SK-N-SH (cell line): ENCODE measurements around the gene RAB3D.

Source experiments
- EZH2phosphoT487 ChIP-seq: fragments of 200-600 bp; sonication (generic); IDR thresholded peaks from 2 replicates; pipeline ENCODE4 v1.6.1; 2017; ENCODE audit warnings: low read depth, mixed run types, mild to moderate bottlenecking, antibody characterized with exemption, moderate library complexity, borderline replicate concordance
- REST ChIP-seq: IDR thresholded peaks from 2 replicates; pipeline ENCODE4 v1.6.1; 2012; ENCODE audit warnings: mild to moderate bottlenecking, low read depth, low read length, moderate library complexity

GRCh38 chr19:11330127-11330526 lies 9.3 kb downstream of the RAB3D start:
- TF ChIP-seq EZH2phosphoT487: no peak
- no peak for TF ChIP-seq REST
